Measurements from ENCODE around the gene PSKH1. TPM values are rescaled to one million over a fixed set of nuclear protein-coding genes. Genes with fewer than 3 reads are reported as not detected.
"Not testable (repeated sequence)": the region's sequence is repeated elsewhere in the genome, so short reads cannot be mapped to it uniquely, and the experiment has no call there.

Gene PSKH1
- total RNA-seq, 2 donors from 2014 or later, result 15.4 to 20.1 TPM

DNA sequence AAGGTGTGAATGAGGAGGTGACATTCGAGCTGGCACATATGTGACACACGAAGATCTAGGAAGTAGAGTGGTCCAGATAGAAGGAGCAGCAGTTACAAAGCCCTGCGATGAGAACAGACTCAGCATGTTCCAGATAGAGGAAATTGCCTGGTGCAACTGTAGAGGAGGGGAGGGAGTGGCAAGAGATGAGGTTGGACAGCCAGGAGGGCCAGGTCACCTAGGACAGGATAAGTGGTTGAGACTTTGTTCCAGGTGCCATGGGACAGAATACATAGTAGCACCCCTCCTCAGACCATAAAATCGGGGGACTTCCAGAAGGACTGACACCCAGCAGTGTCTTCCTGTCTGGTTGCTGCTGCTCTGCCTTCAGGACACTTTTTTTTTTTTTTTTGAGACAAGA, 34.6 kb upstream of the PSKH1 start:
- Mint-ChIP-seq H3K4me1 (ENCODE audit: low read depth in 2 of 2) (peaks cover 28 to 46% of the 10 kb centered on the region in 2 donors), H3K4me3 (no peak overlapping the region), H3K36me3 (no peaks in the 10 kb centered on the region), H3K9me3 (no peaks in the 10 kb centered on the region), H3K27ac (peak overlapping the region; percentile 69 to 78), H3K27me3 (no peaks in the 10 kb centered on the region)
- ATAC-seq (peak in 1 of 2 donors; percentile 11), DNase-seq (ENCODE audit: low spot score) (no peak)

DNA sequence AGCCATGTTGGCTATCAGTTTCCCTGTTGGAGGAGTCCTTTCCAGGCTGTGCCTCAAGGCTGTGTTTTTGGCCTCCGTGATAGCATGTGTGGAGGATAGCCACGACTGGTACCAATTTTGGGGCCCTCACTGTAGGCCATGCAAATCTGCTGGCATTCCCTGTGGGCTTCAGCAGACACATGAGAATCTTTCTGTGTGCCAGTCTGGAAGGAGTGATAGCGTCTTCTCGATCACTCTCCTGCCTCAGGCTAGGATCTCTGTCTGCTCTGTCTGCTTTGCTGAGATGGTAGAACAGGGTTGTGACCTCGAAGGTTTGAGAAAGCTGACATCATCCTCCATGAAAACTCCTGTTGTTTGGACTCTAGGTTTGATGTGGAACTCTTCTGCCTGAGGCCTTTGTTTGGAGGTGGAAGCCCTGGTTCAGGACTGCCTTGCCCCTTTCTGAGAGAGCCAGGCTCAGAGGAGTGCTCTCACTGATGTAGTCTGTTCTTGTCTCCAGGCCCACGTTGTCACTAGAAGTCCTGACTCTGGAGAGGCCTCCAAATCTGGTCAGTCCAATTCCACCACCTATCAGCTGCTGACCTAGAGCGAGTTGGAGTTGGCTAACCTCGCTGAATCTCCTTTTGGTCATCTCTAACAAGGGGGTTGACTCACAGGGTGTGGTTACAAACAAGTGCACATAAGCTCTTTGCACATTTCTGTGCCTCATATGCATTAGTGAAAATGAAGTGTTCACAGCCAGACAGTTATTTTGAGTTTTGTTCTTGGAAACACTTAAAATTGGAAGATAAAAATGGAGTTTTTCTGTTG, 32.3 kb upstream of the PSKH1 start:
- Mint-ChIP-seq H3K27ac (peak overlapping the region in 1 of 2 donors; percentile 58), H3K36me3 (no peaks in the 10 kb centered on the region), H3K4me1 (ENCODE audit: low read depth in 2 of 2) (peaks cover 24 to 42% of the 10 kb centered on the region in 2 donors), H3K9me3 (no peaks in the 10 kb centered on the region), H3K27me3 (no peaks in the 10 kb centered on the region), H3K4me3 (no peak overlapping the region)
- DNase-seq (ENCODE audit: low spot score) (no peak), ATAC-seq (no peak)

DNA sequence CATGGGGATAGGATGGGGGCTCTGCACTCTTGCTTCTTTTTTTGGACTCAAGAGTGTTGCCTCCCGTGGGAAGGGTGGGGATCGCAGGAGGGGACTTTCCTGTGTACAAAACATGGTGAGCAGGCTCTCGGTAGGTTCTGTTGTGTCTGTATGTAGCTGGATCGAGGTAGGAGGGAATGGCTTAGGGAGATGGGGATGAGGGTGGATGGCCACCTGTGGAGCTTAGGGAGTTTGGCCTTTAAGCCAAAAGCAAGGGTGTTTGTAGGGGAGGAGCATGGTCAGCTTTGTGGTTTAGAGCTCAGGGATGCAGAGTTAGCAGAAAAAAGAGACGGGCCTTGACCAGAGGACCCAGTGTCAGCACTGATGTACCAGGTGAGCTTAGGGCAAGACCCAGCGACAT, 31.2 kb upstream of the PSKH1 start:
- DNase-seq (ENCODE audit: low spot score), result no peak
- Mint-ChIP-seq H3K4me1 (ENCODE audit: low read depth in 2 of 2) (peaks cover 24 to 40% of the 10 kb centered on the region in 2 donors), H3K27ac (peak overlapping the region in 1 of 2 donors; percentile 58), H3K9me3 (no peaks in the 10 kb centered on the region), H3K27me3 (no peaks in the 10 kb centered on the region), H3K4me3 (no peak overlapping the region), H3K36me3 (no peaks in the 10 kb centered on the region)
- ATAC-seq, result no peak

DNA sequence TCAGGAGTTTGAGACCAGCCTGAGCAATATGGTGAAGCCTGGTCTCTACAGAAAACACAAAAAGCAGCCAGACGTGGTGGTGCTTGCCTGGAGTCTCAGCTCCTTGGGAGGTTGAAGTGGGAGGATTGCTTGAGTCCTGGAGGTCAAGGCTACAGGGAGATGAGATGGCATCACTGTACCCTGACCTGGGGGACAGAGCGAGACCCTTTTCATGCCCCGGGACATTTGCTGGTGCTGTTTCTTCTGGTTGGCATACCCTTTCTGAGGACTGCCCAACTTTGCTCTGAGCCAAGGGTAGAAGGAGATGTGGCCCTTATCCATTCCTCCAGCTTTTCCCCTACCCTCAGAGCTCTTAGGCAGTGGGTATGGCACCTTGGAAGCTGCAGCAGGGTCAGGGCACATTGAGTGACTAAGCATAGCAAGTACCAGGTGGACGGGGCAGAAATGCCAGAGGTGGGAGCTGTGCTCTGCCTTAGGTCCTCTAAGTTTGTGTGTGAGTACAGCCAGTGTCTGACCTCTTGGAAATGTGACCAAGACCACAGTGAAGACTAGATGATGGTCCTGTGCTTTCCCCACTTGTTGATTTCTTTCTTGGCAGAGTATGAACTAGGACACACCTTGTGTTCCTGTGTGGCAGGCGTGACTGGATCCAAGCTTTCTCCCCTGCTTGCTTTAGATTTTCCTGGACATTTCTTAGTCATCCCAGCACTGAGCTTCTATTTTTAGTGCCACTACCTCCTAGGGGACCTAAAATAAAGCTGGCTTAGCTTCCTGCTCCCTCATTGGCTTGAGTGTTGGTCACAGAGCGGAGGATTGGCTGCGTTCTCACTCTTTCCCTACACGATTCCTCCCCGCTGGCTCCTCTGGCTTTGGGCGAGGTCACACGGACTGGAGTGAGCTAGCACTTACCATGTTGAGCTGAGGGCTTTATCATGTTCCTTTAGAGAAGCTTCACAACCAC, 30.2 kb upstream of the PSKH1 start:
- DNase-seq (ENCODE audit: low spot score) (no peak), ATAC-seq (no peak)
- no peaks in the 10 kb centered on the region for H3K27me3 Mint-ChIP-seq
- peaks cover 18 to 31% of the 10 kb centered on the region in 2 donors for H3K4me1 Mint-ChIP-seq (ENCODE audit: low read depth in 2 of 2)
- no peak overlapping the region for H3K4me3 Mint-ChIP-seq
- H3K36me3 Mint-ChIP-seq, result no peaks in the 10 kb centered on the region
- no peak overlapping the region for H3K27ac Mint-ChIP-seq
- H3K9me3 Mint-ChIP-seq, result no peaks in the 10 kb centered on the region

DNA sequence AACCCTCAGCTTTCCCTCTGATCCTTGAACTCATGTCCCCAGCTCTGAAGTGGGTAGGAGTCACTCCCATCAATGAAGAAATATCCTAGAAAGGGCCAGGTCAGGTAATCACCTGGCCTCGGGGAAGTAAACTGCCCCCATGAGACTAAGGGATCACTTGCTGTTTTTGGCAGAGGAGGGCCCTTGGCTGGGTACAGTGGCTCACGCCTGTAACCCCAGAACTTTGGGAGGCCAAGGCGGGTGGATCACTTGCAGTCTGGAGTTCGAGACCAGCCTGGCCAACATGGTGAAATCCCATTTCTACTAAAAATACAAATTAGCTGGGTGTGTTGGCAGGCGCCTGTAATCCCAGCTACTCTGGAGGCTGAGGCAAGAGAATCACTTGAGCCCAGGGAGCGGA, 29.0 kb upstream of the PSKH1 start:
- H3K4me3 Mint-ChIP-seq; ATAC-seq; H3K27me3 Mint-ChIP-seq; H3K27ac Mint-ChIP-seq; H3K9me3 Mint-ChIP-seq; H3K36me3 Mint-ChIP-seq; DNase-seq (ENCODE audit: low spot score): not testable (repeated sequence)
- H3K4me1 Mint-ChIP-seq (ENCODE audit: low read depth in 2 of 2), result peaks cover 12 to 21% of the 10 kb centered on the region in 2 donors

DNA sequence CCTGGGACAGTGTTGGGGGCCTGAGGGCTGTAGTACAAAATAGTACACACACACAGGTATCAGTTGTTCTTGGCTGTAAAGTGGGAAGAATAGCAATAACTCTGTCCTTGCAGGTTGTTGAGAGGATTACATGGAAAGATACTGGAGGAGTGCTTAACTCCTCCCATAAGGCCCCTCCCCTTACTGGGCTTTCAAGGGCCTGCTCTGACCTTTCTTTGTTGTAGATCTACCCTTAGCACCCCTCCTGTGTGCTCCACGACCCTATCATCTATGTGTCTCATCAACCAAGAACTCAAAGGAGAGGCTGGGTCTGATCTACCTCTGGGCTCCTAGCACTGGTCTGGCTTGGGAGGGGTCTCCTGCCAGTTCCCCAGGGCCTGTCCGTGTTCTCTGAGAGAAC, 28.5 kb upstream of the PSKH1 start:
- H3K4me3 Mint-ChIP-seq, result no peak overlapping the region
- peaks cover 12 to 19% of the 10 kb centered on the region in 2 donors for H3K4me1 Mint-ChIP-seq (ENCODE audit: low read depth in 2 of 2)
- H3K36me3 Mint-ChIP-seq, result no peaks in the 10 kb centered on the region
- no peak for DNase-seq (ENCODE audit: low spot score)
- no peak for ATAC-seq
- no peaks in the 10 kb centered on the region for H3K9me3 Mint-ChIP-seq
- no peaks in the 10 kb centered on the region for H3K27me3 Mint-ChIP-seq
- H3K27ac Mint-ChIP-seq, result no peak overlapping the region

DNA sequence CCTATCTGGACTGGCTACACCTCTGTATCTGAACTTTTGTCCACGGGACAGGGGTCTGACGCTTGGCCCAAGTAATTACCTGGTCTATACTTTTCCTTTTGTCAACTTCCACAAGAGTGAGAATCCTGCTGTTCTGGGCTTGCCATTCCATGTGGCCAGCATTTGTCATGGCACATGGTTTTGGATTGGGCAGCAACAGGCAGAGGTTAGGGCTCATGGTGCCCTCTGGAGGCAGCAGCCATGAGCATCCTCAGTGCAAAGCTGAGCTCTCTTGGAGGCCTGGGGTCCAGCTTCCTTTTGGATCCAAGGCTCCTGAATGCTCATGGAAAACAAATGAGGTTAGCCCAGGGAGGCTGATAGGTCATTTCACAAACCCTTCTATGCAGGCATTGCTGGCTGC, 27.7 kb upstream of the PSKH1 start:
- no peak overlapping the region for H3K27ac Mint-ChIP-seq
- H3K4me3 Mint-ChIP-seq, result no peak overlapping the region
- no peaks in the 10 kb centered on the region for H3K27me3 Mint-ChIP-seq
- H3K9me3 Mint-ChIP-seq, result no peaks in the 10 kb centered on the region
- DNase-seq (ENCODE audit: low spot score) (no peak), ATAC-seq (no peak)
- H3K4me1 Mint-ChIP-seq (ENCODE audit: low read depth in 2 of 2), result peaks cover 12 to 19% of the 10 kb centered on the region in 2 donors
- H3K36me3 Mint-ChIP-seq, result no peaks in the 10 kb centered on the region

DNA sequence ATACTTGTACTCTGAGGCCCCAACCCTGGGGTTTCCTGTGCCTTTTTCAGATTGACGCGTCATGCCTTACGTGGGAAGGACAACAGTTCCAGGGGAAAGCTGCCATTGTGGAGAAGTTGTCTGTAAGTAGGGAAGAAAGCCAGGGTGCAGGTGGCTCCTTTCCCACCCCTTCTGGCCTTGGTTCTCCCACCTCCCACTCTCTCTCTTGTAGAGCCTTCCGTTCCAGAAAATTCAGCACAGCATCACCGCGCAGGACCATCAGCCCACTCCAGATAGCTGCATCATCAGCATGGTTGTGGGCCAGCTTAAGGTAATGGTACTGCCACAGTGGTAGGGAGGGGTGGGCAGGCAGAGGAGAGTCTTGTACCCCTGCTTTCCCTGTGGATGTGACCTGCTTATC, 24.8 kb upstream of the PSKH1 start:
- no peak for ATAC-seq
- Mint-ChIP-seq H3K4me3 (no peak overlapping the region), H3K27me3 (no peaks in the 10 kb centered on the region), H3K27ac (no peak overlapping the region), H3K9me3 (no peaks in the 10 kb centered on the region), H3K36me3 (peaks cover 4% of the 10 kb centered on the region), H3K4me1 (ENCODE audit: low read depth in 2 of 2) (peaks cover 6 to 10% of the 10 kb centered on the region in 2 donors)
- no peak for DNase-seq (ENCODE audit: low spot score)

DNA sequence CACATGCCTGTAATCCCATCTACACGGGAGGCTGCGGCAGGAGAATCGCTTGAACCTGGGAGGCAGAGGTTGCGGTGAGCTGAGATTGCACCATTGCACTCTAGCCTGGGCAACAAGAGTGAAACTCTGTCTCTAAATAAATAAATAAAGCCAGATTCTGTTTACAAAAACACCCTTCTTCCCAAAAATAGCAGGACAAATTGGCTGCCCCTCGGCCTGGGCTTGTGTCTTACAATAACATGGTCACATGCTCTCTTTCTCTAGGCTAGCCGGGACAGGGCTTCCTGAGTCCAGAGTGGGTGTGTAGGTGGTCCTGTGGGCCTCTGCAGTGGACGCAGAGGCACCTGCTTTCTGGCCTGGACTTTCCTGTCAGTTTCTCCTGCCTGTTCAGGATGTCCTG, 23.4 kb upstream of the PSKH1 start:
- Mint-ChIP-seq H3K4me1 (ENCODE audit: low read depth in 2 of 2) (peaks cover 18 to 21% of the 10 kb centered on the region in 2 donors), H3K36me3 (peaks cover 10% of the 10 kb centered on the region), H3K27ac (no peak overlapping the region), H3K27me3 (no peaks in the 10 kb centered on the region), H3K9me3 (no peaks in the 10 kb centered on the region), H3K4me3 (no peak overlapping the region)
- no peak for DNase-seq (ENCODE audit: low spot score)
- no peak for ATAC-seq

DNA sequence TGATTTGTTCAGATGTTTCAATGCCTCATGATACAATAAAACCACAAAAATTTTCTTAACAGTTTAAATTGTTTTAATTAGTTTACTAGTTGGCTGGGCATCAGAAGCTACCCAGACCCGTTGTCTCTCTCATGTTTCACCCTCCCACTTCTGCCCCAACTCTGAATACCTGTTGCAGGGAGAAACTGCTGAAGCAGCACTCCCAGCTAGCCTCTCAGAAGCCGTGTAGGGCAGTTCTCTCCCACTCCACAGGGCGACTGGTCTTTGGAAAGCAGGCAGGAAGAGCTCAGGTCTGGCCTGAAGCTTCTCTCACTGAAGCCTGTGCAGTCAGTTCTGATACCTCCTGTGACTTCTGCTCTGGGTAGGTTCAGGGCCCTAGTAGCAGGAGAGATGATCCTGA, 21.8 kb upstream of the PSKH1 start:
- Mint-ChIP-seq H3K9me3 (no peaks in the 10 kb centered on the region), H3K27ac (peak overlapping the region in 1 of 2 donors; percentile 93), H3K4me3 (no peak overlapping the region), H3K27me3 (no peaks in the 10 kb centered on the region), H3K4me1 (ENCODE audit: low read depth in 2 of 2) (peaks cover 32% of the 10 kb centered on the region in 2 donors), H3K36me3 (peaks cover 10% of the 10 kb centered on the region)
- no peak for DNase-seq (ENCODE audit: low spot score)
- ATAC-seq, result no peak

DNA sequence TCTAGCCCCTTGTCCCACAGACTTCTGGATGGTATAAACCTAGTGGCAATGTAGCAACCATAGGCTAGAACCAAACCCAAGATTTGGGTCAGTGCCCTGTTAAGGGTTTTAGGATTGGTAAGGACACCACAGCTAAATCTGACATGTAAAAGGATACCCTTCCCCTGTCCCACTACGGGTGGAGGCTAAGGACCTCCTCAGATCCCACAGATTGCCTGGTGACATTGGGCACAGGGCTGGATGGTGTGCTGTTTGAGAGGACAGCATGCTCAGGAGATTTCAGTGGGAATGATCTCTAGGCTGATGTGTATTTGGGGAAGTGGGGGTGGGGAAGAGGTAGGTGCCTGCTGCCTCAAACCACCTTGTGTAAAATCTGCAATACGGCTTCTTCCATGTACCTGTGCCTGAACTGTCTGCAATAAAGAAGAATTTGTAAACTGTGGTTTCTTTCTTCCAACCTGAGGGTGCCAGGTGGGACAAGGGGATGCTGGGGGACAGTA, 20.9 kb upstream of the PSKH1 start:
- ATAC-seq, result no peak
- H3K4me1 Mint-ChIP-seq (ENCODE audit: low read depth in 2 of 2), result peaks cover 32% of the 10 kb centered on the region in 2 donors
- peaks cover 10% of the 10 kb centered on the region for H3K36me3 Mint-ChIP-seq
- H3K27ac Mint-ChIP-seq, result peak overlapping the region; percentile 83 to 93
- H3K27me3 Mint-ChIP-seq, result no peaks in the 10 kb centered on the region
- DNase-seq (ENCODE audit: low spot score), result no peak
- H3K4me3 Mint-ChIP-seq, result peak overlapping the region; percentile 98
- no peaks in the 10 kb centered on the region for H3K9me3 Mint-ChIP-seq

DNA sequence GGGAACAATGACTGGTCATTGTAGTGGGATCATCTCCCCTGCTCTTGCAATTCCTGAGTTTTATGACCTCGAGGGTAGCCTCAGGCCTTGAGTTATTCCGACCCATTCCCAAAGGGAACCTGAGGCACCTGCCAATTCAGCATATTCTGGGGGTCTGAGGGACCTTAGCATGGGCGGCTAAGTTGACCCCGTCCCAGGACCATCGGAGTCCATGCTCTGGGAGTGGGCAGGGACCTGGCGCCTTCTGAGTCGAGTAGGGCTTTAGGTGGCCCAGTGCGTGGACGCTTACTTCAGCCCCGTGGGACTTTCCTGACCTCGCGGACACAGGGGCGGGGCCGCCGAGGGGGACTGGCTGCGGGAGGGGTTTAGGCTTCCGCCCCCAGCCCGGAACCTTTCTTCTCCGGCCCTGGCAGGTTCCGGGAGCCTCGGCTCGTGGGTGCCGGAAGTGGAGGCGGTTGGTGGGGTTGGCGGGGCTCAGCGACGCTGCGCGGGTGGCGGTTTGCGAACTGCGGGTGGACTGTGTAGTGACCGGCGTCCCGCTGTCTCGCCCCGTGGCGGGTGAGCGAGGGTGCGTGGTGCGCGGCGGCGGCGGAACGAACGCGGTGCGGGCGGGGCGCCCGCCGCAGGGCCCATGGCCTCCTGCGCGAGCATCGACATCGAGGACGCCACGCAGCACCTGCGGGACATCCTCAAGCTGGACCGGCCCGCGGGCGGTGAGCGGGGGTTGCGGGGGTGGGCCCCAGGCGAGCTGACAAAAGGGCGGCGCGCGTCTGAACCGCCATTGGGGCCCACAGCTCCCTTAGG, 20.2 kb upstream of the PSKH1 start, which contains the start of gene EDC4:
EDC4 (plus strand) TSS at position 422 of the 804 bp plus-strand sequence; CDS start at position 632, 210 bp downstream.
- DNase-seq (ENCODE audit: low spot score), result peak; percentile 97
- peaks cover 32 to 33% of the 10 kb centered on the region in 2 donors for H3K4me1 Mint-ChIP-seq (ENCODE audit: low read depth in 2 of 2)
- H3K27ac Mint-ChIP-seq, result peak within 1 kb of the TSS; percentile 83 to 93
- no peaks in the 10 kb centered on the region for H3K9me3 Mint-ChIP-seq
- H3K36me3 Mint-ChIP-seq, result peaks cover 10% of the 10 kb centered on the region
- ATAC-seq, result peak; percentile 95 to 98
- H3K4me3 Mint-ChIP-seq, result peak within 1 kb of the TSS; percentile 98
- H3K27me3 Mint-ChIP-seq, result no peaks in the 10 kb centered on the region

All from natural killer cell treated with Interleukin-12 subunit alpha and Interleukin-12 subunit beta and Interleukin-15 and Interleukin-18, amount 100 ng/mL, for 72 hours (primary cell).